ENCODE measurements around the gene ITPRIP.

ITPRIP gene

GRCh38 chr10:104337985-104338735 is at the start of gene ITPRIP:
Gene ITPRIP, minus strand, starts transcription at chr10:104338465. Its CDS starts 22,414 bp downstream, at chr10:104316051.
- DNase-seq: peak; percentile 73

GRCh38 chr10:104387130-104387888 is 49.0 kb upstream of the ITPRIP start:
- DNase-seq: no peak

GRCh38 chr10:104380336-104380735 is 42.1 kb upstream of the ITPRIP start:
- no peak for DNase-seq

- no peak for DNase-seq
Observed at GRCh38 chr10:104376784-104377300, 38.6 kb upstream of the ITPRIP start.

GRCh38 chr10:104374591-104374990 is 36.3 kb upstream of the ITPRIP start:
- DNase-seq: no peak

- no peak for DNase-seq
Observed at GRCh38 chr10:104371753-104372152, 33.5 kb upstream of the ITPRIP start.

GRCh38 chr10:104368381-104368780 is 30.1 kb upstream of the ITPRIP start:
- no peak for DNase-seq

GRCh38 chr10:104367904-104368303 is 29.6 kb upstream of the ITPRIP start:
- DNase-seq: no peak

GRCh38 chr10:104359811-104360210 is 21.5 kb upstream of the ITPRIP start:
- DNase-seq: no peak

- DNase-seq: peak; percentile 86
Observed at GRCh38 chr10:104353325-104354048, 15.2 kb upstream of the ITPRIP start, which contains the start of gene CFAP58. Gene CFAP58, plus strand, starts transcription at chr10:104353833. Its CDS starts 65 bp downstream, at chr10:104353898.

GRCh38 chr10:104351919-104352318 is 13.7 kb upstream of the ITPRIP start:
- no peak for DNase-seq

GRCh38 chr10:104351061-104351702 is 12.9 kb upstream of the ITPRIP start:
- no peak for DNase-seq

GRCh38 chr10:104350127-104350635 is 11.9 kb upstream of the ITPRIP start:
- no peak for DNase-seq

- DNase-seq: no peak
Observed at GRCh38 chr10:104349623-104350126, 11.4 kb upstream of the ITPRIP start.

- no peak for DNase-seq
Observed at GRCh38 chr10:104348601-104349000, 10.3 kb upstream of the ITPRIP start.

GRCh38 chr10:104347295-104348045 is 9.2 kb upstream of the ITPRIP start:
- no peak for DNase-seq

GRCh38 chr10:104345941-104346340 is 7.7 kb upstream of the ITPRIP start:
- DNase-seq: no peak

GRCh38 chr10:104345515-104345914 is 7.2 kb upstream of the ITPRIP start:
- DNase-seq: no peak

- DNase-seq: no peak
Observed at GRCh38 chr10:104344219-104344618, 6.0 kb upstream of the ITPRIP start.

GRCh38 chr10:104342941-104343411 is 4.7 kb upstream of the ITPRIP start:
- DNase-seq: no peak

GRCh38 chr10:104340641-104341040 is 2.4 kb upstream of the ITPRIP start:
- no peak for DNase-seq
